Esophagus (tissue), 2 donors: ENCODE results near the gene GUK1. TPM values are rescaled to one million over a fixed set of nuclear protein-coding genes. Genes with fewer than 3 reads are reported as not detected.

Experiments
- H3K27ac ChIP-seq, 2 donors: one replicate each; pipeline ENCODE4 v1.5.1; 2013; ENCODE audit warnings: low read depth in 2 of 2, mild to moderate bottlenecking in 2 of 2, inconsistent platforms in 1 of 2, low read length in 1 of 2, moderate library complexity in 1 of 2
- H3K27me3 ChIP-seq, 2 donors: one replicate each; pipeline ENCODE4 v1.6.1; 2013; ENCODE audit warnings: low read length in 2 of 2, control low read depth in 1 of 2, mild to moderate bottlenecking in 1 of 2; ENCODE audit not compliant: insufficient read depth in 2 of 2, control insufficient read depth in 1 of 2
- H3K36me3 ChIP-seq, 2 donors: one replicate each; pipeline ENCODE4 v1.6.1; 2013; ENCODE audit warnings: low read length in 1 of 2; ENCODE audit not compliant: control insufficient read depth in 2 of 2, insufficient read depth in 2 of 2
- H3K4me1 ChIP-seq, 2 donors: one replicate each; pipeline ENCODE4 v1.6.1; 2013; ENCODE audit warnings: low read length in 1 of 2; ENCODE audit not compliant: control insufficient read depth in 2 of 2, insufficient read depth in 2 of 2
- H3K4me3 ChIP-seq, 2 donors: one replicate each; pipeline ENCODE4 v1.5.1; 2013; ENCODE audit warnings: low read length in 2 of 2, mild to moderate bottlenecking in 2 of 2, low read depth in 1 of 2, moderate library complexity in 1 of 2
- H3K9me3 ChIP-seq, 2 donors: one replicate each; pipeline ENCODE4 v1.6.1; 2013; ENCODE audit warnings: mild to moderate bottlenecking in 2 of 2, low read depth in 1 of 2, low read length in 1 of 2, moderate library complexity in 1 of 2; ENCODE audit not compliant: control insufficient read depth in 2 of 2, insufficient read depth in 1 of 2
- WGBS, 2 donors: extraction: QIAGEN DNeasy Blood & Tissue Kit; methylation state at CpG; one replicate each; pipeline ENCODE4 v1.1.7; 2013; 5-methylcytosine and 5-hydroxymethylcytosine counted together
- polyA plus RNA-seq, 2 donors: library from polyadenylated mRNA; stranded (reverse); fragments of 200-250 nt; gene quantifications; one replicate each; pipeline ENCODE4 v1.2.3, GENCODE V29; 2013
- donor health status: healthy with polysubstance abuse.
- donor health status: Bipolar disorder and iron deficiency.

The GUK1 gene
- polyA plus RNA-seq, 2 donors, result 299 to 484 TPM

DNA sequence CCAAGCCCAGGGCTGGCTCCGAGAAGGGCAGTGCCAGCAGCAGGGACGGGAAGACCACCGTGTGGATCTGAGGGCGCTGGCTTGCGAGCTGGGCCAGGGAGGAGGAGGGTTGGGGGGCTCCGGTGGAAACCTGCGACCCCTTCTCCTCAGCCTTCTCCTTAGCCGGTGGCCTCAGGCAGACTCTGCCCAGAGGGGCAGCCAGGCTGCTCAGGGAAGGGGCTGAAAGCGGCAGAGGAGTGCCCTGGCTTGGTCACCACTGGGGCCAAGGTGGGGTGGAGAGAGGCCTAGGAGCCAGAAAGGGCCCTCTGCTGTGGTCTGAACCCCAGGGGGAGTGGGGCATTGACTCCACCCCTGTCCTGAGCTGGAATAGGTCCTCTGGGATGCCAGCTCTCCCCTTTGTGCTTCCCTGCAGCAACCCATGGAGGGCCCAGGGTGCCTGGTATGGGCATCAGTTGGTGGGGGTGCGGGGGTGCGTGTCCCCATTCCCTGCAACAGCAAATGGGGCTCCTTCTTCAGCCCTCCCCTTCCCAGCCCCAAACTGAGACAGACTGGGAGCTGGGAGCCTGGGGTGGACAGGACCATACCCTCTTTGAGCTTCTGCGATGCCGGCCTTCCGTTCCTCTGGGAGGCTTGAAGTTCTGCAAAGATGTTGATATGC lies 19.1 kb downstream of the GUK1 start:
- Histone ChIP-seq H3K9me3 (no peaks in the 10 kb centered on the region), H3K27me3 (no peaks in the 10 kb centered on the region), H3K4me3 (no peak overlapping the region), H3K36me3 (no peaks in the 10 kb centered on the region), H3K4me1 (peaks cover 24 to 35% of the 10 kb centered on the region in 2 donors), H3K27ac (no peak overlapping the region)
- 83 to 86% methylated on average over 11 to 14 of the region's 14 CpGs for WGBS, 2 donors

DNA sequence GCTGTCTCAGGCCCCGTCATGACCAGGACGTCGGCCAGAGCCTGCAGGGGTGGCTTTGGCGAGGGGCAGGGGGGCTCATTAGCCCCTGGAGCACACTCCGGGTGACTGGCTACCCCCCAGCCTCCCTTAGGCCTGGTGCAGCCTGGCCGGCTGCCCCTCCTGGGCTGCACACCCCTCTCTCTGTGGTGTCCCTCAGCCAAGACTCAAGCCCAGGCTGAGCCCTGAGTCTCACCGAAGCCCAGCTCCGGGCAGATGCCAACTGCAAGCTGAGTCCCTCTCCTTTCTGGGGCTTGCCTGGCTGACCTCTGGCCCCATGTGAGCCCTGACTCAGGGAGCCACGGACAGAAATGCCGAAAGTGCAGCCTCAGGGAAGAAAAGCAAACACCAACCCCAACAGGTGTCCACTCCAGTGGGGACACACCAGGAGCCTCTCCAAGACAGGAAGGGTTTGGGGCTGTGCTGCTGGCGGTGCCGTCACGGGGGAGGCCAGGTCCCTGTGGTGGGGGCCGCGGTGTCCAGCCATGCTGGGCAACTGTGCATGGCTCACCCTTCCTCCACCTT lies 20.2 kb downstream of the GUK1 start:
- Histone ChIP-seq H3K4me3 (no peak overlapping the region), H3K36me3 (no peaks in the 10 kb centered on the region), H3K4me1 (peaks cover 23 to 29% of the 10 kb centered on the region in 2 donors), H3K9me3 (no peaks in the 10 kb centered on the region), H3K27me3 (no peaks in the 10 kb centered on the region), H3K27ac (no peak overlapping the region)
- WGBS, 2 donors, result 63 to 69% methylated on average over 15 of the region's 15 CpGs

DNA sequence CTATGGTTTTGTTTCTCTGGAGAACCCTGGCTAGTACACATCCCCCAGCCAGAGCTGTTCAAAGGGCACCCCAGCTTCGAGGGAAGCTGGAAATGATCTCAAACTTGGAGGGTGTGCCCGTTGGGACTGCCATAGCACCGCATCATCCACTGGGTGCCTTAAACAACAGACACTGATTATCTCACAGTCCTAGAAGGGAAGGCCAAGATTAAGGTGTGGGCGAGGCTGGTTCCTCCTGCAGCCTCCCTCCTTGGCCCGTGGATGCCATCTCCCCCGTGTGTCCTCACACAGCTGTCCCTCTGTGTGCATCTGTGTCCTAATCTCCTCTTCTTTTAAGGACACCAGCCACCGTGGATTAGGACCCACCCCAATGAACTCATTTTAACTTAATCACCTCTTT lies 21.3 kb downstream of the GUK1 start:
- Histone ChIP-seq H3K36me3 (no peaks in the 10 kb centered on the region), H3K27ac (peak overlapping the region in 1 of 2 donors; percentile 71), H3K27me3 (no peaks in the 10 kb centered on the region), H3K9me3 (no peaks in the 10 kb centered on the region), H3K4me1 (peaks cover 20 to 26% of the 10 kb centered on the region in 2 donors), H3K4me3 (no peak overlapping the region)
- WGBS, 2 donors, result 28 to 33% methylated on average over 6 to 7 of the region's 7 CpGs

DNA sequence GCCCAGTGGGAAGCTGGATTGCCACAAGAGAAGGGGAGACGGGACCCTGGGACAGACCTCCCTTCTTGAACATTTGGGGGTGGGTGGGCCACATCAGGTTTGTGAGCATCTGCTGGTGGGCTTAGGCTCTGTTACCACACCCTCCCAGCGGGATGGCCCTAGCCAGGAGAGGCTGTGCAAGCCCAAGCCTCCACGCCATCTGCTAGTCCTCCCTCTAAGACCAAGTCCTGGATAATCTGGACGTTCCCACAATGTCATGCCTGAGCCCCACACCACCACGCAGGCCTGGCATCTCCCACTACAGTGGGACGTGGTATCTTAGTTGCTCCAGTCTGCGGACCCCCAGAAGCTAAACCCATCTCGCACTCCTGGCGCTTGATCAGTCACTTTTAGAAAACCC lies 21.8 kb downstream of the GUK1 start:
- peaks cover 20 to 26% of the 10 kb centered on the region in 2 donors for H3K4me1 ChIP-seq
- H3K27me3 ChIP-seq, result no peaks in the 10 kb centered on the region
- peak overlapping the region; percentile 36 to 71 for H3K27ac ChIP-seq
- no peak overlapping the region for H3K4me3 ChIP-seq
- no peaks in the 10 kb centered on the region for H3K36me3 ChIP-seq
- WGBS, 2 donors, result 79 to 80% methylated on average over 9 of the region's 9 CpGs
- no peaks in the 10 kb centered on the region for H3K9me3 ChIP-seq

DNA sequence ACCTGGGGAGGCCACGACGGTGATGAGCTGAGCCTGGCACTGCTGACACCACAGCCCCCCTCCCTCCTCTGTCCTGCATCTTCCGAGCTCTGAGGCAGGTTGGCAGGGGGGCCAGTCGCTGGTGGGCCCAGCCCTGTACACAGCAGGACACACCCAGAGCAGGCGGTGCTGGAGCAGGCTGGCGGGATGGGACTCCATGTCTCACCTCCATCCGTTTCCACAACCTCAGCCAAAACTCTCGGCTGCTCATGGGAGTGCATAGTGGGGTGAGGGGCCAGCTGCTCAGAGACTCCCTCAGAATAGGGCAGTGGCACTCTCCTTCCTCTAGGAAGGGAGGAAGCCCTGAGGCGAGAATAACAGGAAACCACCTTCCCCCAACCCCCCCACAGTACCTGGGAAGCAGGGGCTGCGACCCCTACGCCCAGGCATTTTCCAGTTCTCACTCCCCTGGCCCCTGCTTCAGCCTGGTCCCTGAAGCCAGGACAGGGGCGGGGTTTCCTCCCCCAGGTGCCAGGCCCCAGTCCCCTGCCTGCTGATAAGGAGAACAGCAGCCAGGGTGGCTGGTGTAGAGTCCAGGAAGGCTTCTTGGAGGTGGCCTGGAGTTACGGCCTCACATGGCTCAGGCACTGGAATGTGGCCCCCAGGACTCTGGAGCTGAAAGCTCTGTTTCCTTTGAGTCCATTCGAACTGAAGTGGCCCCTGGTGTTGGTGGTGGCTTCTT lies 22.4 kb downstream of the GUK1 start:
- peaks cover 20 to 26% of the 10 kb centered on the region in 2 donors for H3K4me1 ChIP-seq
- H3K27me3 ChIP-seq, result no peaks in the 10 kb centered on the region
- WGBS, 2 donors, result 21 to 23% methylated on average over 14 of the region's 14 CpGs
- H3K36me3 ChIP-seq, result no peaks in the 10 kb centered on the region
- H3K27ac ChIP-seq, result peak overlapping the region; percentile 36 to 95
- no peak overlapping the region for H3K4me3 ChIP-seq
- H3K9me3 ChIP-seq, result no peaks in the 10 kb centered on the region

DNA sequence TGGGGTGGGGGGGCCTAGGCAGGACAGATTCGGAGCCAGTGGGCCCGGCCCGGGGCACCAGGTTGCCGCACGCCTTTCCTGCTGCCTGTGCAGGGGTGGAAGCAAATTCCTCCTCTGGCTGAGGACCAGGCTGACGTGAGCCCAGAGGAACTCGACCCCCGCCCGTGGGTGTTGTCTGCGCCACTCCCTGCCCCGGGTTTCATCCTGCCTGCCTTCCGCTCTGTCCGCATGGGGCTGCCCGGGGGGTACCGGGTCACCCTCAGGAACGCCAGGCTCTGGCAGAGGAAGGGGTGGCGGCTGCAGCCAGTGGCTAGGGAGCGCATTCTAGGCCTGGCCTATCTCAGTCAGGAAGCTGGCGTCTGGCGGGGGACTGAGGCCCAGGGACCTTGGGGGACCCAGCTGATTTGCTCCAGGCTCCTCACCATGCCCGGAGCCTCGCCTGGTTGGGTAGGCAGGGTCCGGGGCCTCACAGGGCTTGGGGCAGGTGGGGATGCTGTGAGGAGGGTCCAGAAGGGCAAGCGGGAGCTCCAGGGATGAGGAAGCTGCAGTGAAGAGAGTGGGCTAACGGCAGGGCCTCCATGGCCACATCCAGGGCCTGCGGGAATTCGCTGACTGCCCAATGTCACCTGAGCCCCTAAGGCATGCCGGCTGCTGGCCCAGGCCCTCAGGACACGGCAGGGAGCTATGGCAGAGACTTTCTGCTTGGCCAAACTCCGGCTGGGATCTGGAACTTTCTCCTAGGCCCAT lies 23.1 kb downstream of the GUK1 start:
- no peaks in the 10 kb centered on the region for H3K27me3 ChIP-seq
- H3K27ac ChIP-seq, result peak overlapping the region; percentile 44 to 95
- peaks cover 20 to 24% of the 10 kb centered on the region in 2 donors for H3K4me1 ChIP-seq
- no peaks in the 10 kb centered on the region for H3K36me3 ChIP-seq
- WGBS, 2 donors, result 34 to 42% methylated on average over 28 to 30 of the region's 30 CpGs
- H3K4me3 ChIP-seq, result no peak overlapping the region
- no peaks in the 10 kb centered on the region for H3K9me3 ChIP-seq

DNA sequence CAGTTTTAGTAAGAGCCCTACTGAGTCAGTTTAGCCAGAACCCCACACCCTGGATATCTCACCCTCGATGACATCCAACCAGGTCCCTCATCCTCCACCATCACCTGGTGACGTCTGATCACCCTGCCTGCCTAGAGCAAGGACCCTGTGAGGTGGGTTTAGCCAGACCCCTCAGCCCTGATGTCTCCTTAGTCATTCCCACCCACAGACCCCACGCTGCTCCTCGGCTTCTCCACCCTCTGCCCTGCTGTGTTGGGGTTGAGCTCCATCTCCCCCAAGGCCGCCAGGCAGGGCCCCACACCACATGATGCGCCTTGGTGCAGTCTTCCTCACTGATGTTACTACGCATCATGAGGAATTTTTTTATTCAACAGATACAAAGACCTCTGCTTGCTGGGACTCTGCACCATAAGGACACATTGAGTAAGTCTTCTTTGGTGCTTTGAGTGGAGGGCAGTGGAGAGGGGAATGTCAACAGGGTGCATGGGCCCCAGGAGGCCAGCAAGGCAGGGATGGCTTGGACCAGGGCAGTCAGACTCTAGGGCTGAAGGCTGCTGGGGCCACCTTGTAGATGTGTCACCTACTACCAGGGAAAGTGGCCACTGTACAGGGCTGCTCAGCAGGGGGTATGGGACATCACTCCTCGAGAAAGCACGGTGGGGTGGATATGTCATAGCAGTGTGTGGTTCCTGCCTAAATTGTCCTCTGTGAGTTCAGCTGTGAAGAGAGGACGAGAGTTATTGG lies 23.9 kb downstream of the GUK1 start:
- Histone ChIP-seq H3K27me3 (no peaks in the 10 kb centered on the region), H3K36me3 (no peaks in the 10 kb centered on the region), H3K9me3 (no peaks in the 10 kb centered on the region), H3K27ac (peak overlapping the region; percentile 2 to 95), H3K4me1 (peaks cover 20 to 23% of the 10 kb centered on the region in 2 donors), H3K4me3 (no peak overlapping the region)
- 92 to 93% methylated on average over 10 of the region's 10 CpGs for WGBS, 2 donors

DNA sequence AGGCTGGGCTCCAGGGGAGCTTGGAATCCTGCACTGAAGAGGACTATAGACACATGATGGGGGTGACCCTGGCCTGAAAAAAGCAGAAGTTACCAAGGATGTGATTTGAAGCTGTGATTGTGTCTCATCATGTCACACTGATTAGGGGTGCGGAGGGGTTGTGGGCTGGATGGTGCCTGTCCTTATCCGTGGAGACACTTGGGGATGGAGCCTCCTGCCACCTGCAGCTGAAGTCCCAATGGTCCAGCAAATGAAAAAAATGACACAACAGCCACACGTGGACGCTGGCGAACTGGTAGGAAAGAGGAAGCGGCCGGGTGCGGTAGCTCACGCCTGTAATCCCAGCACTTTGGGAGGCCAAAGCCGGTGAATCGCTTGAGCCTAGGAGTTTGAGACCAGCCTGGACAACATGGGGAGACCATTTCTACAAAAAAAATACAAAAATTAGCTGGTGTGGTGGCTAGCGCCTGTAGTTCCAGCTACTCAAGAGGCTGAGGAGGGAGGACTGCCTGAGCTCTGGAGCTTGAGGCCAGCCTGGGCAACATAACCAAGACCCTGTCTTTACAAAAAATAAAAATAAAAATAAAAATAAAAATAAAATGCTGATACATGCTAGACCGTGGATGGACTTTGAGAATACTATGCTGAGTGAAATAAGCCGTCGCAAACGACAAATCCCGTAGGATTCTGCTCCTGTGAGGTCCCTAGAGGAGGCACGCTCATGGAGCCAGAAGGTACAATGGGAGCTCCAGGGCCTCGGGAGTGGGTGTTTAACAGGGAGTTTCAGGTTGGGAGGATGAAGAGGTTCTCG lies 24.7 kb downstream of the GUK1 start:
- H3K4me3 ChIP-seq, result peak overlapping the region; percentile 47 to 49
- no peaks in the 10 kb centered on the region for H3K27me3 ChIP-seq
- H3K36me3 ChIP-seq, result no peaks in the 10 kb centered on the region
- 47 to 55% methylated on average over 20 of the region's 20 CpGs for WGBS, 2 donors
- H3K9me3 ChIP-seq, result no peaks in the 10 kb centered on the region
- H3K27ac ChIP-seq, result peak overlapping the region; percentile 91 to 95
- peaks cover 19 to 22% of the 10 kb centered on the region in 2 donors for H3K4me1 ChIP-seq
